IMR-90 (cell line): Measurements from ENCODE around the gene TENM3.

Experiments used
- BHLHE40 ChIP-seq: fragments of 150-350 bp; IDR thresholded peaks from 2 replicates; pipeline ENCODE4 v1.6.1; 2016; ENCODE audit warnings: mild to moderate bottlenecking, low read depth, low read length
- CEBPB ChIP-seq: IDR thresholded peaks from 2 replicates; pipeline ENCODE4 v1.6.1; 2012; ENCODE audit warnings: low read depth, low read length, improper control_type of control experiment
- CTCF ChIP-seq: conservative IDR thresholded peaks from 2 replicates; pipeline ENCODE4 v1.5.1; 2012; ENCODE audit warnings: mild to moderate bottlenecking, low read depth, low read length, improper control_type of control experiment
- ELK1 ChIP-seq: fragments of 150-350 bp; IDR thresholded peaks from 2 replicates; pipeline ENCODE4 v1.6.1; 2016; ENCODE audit warnings: low read depth, mild to moderate bottlenecking, low read length, moderate library complexity, borderline replicate concordance
- MAZ ChIP-seq: IDR thresholded peaks from 2 replicates; pipeline ENCODE4 v1.6.1; 2012; ENCODE audit warnings: low read depth, mild to moderate bottlenecking, low read length, improper control_type of control experiment, moderate library complexity, borderline replicate concordance
- MXI1 ChIP-seq: IDR thresholded peaks from 2 replicates; pipeline ENCODE4 v1.6.1; 2012; ENCODE audit warnings: low read depth, mild to moderate bottlenecking, low read length, moderate library complexity, borderline replicate concordance
- POLR2A ChIP-seq: IDR thresholded peaks from 2 replicates; pipeline ENCODE4 v1.6.1; 2012; ENCODE audit warnings: mild to moderate bottlenecking, low read depth, low read length
- RAD21 ChIP-seq: IDR thresholded peaks from 2 replicates; pipeline ENCODE4 v1.6.1; 2012; ENCODE audit warnings: low read length, improper control_type of control experiment
- RCOR1 ChIP-seq: IDR thresholded peaks from 2 replicates; pipeline ENCODE4 v1.6.1; 2012; ENCODE audit warnings: mild to moderate bottlenecking, low read length, improper control_type of control experiment; ENCODE audit not compliant: insufficient replicate concordance
- SMC3 ChIP-seq: fragments of 150-350 bp; IDR thresholded peaks from 2 replicates; pipeline ENCODE4 v1.6.1; 2016; ENCODE audit warnings: low read depth, mild to moderate bottlenecking, antibody characterized with exemption, low read length, moderate library complexity
- USF2 ChIP-seq: fragments of 150-350 bp; IDR thresholded peaks from 2 replicates; pipeline ENCODE4 v1.6.1; 2017; ENCODE audit warnings: mild to moderate bottlenecking, antibody characterized with exemption, low read length, low read depth

- TF ChIP-seq CTCF (no peak), CEBPB (no peak), USF2 (no peak), MAZ (no peak), RCOR1 (no peak), POLR2A (no peak), SMC3 (no peak), MXI1 (no peak), ELK1 (no peak), BHLHE40 (no peak), RAD21 (no peak)
Measured at GRCh38 chr4:182338746-182339145, 95.5 kb downstream of the TENM3 start.
